DMS53 treated with DMSO at 0.1 percent for 48 hours (cell line): ENCODE results near the gene C2orf92.
"Not testable (repeated sequence)": the region's sequence is repeated elsewhere in the genome, so short reads cannot be mapped to it uniquely, and the experiment has no call there.

Source experiments
- DNase-seq: peaks from one replicate; lab custom pipeline; 2025; ENCODE audit not compliant: unreplicated experiment; lab: John Stamatoyannopoulos, UW

The C2orf92 gene

DNA sequence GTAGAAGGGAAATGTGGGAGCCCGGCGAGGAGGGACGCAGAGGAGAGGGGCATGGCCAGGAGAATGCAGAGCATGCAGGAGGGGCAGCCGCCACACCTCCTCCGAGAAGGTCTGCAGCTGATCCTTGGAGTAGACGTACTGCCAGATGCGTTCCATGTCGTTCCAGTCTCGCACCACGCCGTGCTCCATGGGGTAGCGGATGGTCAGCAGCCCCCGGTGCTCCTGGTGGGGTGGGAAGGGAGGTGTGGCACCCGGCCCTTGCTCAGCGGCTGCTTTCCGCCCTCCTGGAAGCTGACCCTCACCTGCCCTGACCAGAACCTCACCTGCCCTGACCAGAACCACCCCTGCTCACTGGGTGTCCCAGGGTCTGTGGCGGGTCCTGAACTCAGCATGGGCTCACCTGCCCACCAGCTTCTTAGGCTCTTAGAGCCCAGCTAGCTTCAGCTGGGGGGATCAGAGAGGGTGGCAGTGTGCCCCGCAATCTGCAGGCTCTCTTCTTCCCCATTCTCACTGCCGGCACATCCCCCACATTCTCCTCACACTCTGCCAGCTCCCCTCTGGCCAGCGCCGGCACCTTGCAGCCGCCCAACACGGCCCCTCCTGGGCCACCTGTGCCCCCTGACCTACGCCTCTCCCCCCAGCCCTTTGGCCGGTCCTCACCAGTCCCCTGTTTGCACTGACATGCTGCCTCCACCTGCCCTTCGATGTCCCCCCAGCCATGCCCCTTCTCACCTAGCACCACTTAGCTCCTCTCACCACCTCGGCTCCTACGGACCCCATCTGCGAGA, 10.1 kb upstream of the C2orf92 start:
- no peak for DNase-seq

DNA sequence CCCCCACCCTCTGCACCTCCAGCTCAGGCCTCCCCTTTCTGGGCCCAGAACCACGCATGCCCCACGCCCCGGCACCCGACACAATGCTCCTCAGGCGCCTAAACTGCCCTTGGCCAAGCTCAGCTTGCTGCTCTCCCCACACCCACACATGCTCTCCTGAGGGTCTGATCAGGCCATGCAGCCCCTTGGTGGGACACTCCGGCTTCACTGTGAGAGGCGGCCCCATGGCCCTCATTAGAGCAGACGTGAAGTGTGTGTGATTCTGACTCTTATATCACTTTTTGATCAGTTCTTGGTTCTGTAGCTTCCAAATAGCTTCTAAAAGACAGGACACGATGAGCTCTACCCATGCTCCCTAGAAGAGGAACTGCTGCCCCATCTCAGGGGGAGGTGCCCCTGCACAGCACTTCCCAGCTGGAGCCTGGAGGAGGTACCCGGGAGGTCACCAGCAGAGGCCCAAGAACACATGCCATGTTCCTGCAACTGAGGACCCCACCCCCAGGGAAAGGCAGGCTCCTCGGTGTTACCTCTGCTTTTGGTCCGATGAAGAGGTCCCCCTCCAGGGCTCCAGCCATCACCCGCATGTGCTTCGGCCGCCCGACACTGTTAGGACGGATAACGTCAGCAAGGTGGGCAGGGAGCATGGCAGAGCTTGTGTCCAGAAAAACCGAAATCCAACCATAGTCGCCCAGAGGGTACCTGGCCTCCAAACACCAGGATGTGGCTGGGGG, 9.3 kb upstream of the C2orf92 start:
- DNase-seq = no peak

DNA sequence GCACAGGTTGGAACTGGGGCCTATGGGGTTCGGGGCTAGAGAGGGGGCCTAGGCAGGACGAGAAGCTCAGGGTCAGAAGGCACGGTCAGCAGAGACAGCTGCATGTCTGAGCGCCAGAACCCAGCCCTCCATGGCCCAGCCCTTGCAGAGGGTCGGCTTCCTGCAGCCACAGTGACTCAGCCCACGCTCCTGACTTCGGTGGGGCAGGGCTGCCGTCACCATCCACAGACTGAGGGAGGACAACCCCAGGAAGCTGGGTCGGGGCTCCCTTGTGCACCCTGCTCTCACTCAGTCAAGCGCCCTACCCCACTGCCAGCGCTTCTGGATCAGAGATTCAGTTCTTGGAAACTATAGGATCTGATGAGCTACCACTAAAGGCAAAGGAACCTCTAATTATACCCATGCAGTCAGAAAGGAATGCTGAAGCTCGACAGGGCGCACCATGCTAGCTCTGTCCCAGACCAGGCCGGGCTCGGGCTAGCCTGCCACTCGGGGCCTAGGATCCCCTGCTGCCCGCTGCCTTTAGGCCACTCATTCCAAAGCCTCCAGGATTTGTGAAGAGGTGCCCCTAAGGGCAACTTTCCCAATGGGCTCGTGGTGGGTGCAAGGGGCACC, 8.6 kb upstream of the C2orf92 start:
- DNase-seq = no peak

DNA sequence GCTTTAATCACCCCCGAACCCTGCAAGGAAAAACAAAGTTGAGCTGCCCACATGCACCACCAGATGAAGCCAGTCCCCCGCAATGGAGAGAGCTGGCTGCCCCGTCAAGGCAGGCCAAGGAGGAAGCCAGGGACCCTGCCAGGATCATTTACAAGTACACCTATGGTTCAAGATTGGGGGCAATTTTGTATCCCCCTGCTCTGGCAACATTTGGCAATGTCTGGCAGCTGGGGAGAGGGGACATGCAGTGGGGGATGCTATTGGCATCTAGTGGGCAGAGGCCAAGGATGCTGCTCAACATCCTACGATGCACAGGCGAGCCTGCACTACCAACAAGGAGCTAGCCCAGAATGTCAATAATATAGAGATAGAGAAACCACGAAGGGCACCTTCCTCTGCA, 7.6 kb upstream of the C2orf92 start:
- no peak for DNase-seq

DNA sequence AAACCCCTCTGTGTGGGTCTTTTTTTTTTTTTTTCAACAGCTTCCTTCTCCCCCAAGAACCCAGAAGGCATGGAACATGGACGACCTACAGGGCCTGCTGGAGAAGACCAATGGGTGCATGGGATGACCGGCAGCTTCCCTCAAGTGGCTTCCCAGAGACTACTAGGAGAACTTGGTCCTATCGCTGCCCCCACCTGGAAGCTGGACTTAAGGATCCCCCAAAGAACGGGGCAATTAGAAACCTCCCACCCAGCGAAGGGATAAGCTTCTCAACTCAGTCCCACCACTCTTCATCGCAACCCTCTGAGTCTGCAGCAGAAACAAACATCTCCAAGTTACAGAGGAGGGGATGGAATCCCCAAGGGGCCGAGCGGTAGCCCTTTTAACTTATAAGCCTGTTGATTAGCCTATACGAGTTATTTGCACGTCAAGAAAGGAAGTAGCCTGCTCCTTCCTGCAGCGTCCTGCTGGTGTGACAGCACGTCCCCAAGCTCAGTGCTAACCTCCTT, 7.1 kb upstream of the C2orf92 start:
- no peak for DNase-seq

DNA sequence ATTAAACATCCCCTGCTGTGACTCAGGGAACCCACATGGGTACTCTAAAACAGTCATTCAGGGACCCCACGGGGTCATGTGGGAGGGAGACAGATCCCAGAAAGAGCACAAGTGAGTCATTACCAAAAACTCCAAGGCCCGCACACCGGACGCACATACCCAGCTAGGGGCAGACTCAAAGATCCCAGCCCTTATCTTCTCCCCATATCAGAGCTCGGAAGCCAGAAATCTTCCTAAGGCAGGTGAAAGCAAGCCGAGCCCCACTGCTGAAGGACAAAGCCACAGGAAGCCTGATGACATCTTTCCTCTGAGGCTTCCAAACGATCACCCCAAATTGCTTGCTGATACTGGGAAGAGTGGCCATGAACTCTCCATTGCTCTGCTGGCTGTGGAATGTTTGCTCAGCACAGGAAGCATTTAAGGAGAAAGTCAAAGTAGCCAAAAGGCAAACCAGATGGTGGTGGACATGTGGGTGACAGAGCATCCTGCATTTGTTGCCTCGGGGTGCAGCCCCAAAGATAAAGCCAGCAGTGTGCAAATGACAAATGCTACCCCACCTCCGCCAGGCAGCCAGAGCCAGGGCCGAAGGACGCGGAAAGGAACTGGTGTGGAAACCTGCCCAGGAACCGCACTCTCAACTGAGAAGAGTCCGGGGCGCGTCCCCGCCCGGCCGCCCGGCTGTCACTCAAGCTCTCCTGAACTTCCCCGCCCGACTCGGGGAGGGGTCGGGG, 6.5 kb upstream of the C2orf92 start:
- DNase-seq = peak; percentile 73

DNA sequence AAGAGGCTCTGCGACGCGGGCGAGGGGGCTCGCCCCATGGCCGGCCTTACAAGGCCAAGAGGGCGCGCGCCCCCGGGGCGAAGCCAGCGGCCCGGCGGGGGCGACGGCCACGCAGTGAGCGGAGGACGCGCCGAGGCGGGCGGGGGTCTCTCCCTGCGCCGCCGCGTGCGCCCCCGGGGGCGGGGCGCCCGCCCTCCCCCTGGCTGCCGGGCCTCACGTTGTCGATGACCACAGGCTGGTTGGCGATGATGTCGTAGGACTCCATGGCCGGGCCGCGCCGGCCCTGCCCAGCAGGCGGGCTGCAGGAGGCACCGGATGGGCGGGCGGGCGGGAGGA, 5.9 kb upstream of the C2orf92 start:
- no peak for DNase-seq

DNA sequence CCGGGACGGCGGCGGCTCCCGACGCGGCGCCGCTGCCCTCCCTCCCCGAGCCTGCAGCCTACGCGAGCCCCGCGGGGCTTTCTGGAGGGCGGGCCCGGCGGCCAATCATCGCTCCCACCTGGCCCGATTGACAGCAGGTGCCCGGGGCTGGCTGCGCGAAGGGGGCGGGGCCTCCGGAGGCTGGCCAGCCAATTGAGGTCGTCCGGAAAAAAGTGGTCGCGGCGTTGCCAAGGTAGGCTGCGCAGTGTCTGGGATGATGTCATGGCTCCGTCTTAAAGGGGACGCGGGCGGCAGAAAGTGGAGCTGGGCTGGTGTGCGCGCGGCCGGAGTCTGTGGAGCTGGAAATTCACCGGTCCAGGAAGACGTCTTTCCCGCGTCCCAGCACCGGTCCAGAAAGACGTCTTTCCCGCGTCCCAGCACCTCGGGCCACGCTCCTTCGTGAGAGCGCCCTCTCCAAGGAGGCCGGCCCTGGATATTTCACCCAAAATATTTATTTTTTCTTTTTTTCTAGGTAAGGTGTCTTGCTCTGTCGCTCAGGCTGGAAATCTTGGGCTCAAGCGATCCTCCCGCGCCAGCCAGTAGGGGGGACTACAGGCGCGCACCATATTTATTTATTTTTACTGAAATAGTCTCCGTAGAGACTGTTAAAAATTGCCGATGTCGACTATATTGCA, 5.4 kb upstream of the C2orf92 start, which contains the start of gene ACTR1B:
ACTR1B (minus strand) TSS at position 83 of the 674 bp plus-strand sequence. CDS start 154 bp downstream, outside the sequence.
- peak; percentile 100 for DNase-seq

DNA sequence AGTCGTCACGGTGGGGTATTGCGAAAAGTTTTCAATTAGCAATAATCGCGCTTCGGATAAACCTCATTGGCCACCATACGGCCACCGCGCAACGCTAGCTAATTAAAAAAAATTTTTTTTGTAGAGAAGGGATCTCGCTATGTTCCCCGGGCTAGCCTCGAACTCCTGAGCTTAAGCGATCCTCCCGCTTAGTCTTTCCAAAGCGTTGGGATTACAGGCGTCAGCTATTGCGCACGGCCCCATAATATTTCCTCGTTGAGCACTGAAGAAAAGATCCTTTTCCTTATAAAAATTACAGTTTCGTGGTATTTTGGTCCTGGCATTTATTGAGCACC, 4.9 kb upstream of the C2orf92 start:
- DNase-seq = peak; percentile 86

DNA sequence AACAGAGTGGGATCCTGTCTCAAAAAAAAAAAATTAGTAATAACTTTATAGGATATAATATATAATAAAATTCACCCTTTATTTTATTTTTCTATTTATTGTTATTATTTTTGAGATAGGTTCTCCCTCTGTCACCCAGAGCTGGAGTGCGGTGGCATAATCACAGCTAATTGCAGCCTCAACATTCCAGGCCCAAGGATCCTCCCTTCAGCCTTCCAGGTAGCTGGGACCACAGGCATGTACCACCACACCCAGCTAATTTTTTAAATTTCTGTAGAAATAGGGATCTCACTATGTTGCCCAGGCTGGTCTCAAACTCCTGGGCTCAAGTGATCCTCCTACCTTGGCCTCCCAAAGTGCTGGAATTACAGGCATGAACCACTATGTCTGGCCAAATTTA, 958 bp downstream of the C2orf92 start:
- no peak for DNase-seq

DNA sequence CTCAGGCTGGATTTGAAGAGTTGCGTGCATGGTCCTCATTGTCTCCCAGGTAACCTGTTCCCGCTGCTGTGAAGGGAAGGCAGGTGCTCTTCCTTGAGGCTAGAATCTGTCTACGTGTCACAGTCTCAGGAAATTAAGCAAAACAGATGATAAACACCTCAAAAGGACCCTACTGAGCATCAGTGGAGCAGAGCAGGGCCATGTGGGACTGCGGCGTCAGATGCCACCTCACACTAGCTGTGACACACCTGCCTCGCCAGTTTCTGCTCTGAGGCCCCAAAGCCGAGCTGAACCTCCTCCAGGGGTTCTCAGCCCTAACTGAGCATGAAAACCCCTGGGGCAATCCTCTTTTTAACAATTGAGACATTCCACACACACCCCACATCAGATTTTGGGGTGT, 2.0 kb downstream of the C2orf92 start:
- no peak for DNase-seq

DNA sequence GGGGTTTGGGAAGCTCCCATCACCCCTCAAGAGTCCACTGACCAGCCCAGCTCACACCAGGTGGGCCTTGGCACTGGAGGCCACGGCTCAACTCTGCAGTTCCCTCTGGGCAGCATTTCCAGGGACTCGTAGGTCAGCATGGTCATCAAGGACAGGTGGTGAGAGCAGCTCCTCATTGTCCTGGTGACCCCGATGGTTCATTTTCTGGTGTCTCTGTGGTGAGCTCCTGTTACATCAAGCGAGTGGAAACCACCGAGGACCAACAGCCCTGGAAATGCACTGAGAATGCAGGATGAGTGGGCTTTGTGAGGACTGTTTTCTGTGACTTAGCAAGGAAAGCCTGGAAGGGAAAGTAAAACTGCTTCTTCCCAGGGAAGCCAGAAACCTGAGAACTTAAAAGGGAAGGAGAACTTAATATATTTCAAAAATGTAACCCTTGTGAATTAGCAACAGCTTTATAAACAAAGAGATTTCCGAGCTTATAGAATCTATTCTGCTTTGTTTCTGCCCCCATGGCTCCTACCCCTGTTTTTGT, 3.2 kb downstream of the C2orf92 start:
- DNase-seq = not testable (repeated sequence)

DNA sequence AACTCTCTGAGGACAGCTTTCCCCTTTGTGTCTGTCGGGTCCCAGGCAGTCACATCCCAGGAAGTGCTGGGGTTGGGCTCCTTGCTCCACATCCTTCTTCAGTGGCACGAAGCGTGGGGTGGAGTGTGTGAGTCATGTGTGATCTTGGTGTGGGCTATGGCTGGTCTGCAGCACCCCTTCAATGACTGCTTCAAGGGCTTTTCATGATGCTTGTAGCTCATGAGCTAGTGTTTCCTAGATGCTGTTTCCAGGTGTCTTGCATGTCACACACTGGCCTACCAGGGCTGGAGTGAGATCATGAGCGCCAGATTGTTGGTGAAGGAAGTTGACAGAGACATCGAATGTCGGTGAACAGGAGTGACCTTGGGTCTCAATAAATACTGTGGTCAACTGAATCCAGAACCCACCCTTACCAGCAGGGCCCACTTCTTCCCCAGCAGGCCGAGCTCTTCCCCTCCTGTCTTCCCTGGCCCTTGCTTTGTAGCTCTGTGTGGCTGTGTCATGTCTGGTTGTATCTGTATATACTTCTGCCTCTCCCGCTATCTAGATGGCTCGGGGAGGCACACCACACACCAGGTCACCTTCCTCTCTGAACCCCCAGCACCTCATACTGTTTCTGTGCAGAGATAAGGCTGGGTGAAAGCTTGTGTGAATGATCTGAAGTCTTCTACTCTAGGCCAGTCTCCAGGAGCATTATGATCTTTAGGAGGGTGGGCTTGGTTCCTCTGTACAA, 3.8 kb downstream of the C2orf92 start:
- no peak for DNase-seq

DNA sequence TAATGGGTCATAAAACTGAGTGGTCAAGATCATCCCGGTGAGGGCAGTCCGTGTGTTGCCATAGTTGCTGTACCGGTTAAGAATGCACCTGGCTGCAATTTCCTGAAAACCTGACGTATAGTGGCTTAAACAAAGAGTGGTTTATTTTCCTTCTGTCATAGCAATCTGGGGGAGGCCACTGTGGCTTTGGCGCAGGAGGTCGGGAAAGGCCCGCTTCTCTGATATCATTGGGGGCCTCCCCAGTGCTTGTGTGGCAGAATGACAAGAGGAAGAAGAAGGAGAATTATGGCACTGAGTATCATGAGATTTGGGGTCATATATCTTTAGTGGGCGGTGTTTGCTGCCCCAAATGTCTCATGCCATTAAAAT, 4.4 kb downstream of the C2orf92 start:
- DNase-seq = no peak

DNA sequence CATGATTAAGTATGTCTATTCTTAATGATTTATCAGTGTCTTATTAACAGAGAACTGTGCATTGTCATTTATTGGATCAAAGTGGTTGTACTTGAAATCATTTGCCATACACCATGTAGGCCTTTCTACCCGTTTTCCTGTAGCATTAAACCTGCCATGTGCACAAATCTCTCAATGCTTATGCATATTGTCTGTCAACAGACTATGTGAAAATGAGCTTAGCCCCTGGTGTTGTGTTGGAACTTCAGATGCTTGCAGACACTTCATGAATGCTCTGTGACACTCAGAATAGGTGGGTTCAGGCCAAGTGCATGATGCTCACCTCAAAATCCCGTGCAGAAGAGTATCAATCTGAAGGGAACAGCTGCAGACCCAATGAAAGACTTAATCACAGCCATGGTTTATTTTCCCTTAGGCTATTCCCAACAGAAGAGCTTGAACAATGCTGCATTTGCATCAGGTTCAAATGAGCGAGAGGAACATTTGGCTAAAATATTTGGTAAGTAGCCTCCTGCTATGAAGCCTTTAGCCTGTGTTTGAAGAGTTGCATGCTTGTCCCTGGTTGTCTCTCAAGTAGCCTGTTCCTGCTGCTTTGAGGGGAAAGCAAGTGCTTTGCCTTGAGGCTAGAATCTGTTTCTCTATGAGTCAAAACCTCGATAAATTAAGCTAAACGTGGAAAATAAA, 6.1 kb downstream of the C2orf92 start:
- DNase-seq = no peak

DNA sequence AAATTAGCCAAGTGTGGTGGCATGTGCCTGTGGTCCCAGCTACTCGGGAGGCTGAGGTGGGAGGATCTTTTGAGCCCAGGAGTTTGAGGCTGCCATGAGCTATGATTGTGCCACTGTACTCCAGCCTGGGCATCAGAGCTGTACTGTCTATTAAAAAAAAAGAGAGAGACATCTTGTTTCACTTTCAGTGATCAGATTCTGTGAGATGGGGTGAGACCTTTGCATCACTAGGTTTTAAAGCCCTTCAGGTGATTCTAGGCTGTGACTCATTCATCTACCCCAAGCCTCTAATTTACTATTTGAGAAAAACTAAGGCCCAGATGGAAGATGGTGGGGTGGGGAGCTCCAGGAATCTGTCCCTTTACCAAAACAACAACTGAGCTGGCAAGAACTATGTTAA, 7.1 kb downstream of the C2orf92 start:
- DNase-seq = no peak

DNA sequence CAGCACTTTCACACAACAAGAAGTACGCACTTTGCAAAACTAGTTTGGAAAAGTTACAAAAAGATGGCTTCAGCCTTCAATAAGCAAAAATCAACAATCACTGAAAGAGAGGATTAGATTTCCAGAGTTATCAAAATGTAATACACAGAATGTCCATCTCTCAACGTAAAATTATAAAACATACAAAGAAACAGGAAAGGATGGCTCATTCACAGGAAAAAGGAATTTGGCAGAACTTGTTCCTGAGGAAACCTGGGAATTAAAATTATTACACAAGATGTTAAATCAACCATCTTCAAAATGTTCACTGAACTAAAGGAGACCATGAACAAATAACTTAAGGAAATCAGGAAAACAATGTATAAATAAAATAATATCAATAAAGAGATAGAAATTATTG, 8.0 kb downstream of the C2orf92 start:
- DNase-seq = no peak

DNA sequence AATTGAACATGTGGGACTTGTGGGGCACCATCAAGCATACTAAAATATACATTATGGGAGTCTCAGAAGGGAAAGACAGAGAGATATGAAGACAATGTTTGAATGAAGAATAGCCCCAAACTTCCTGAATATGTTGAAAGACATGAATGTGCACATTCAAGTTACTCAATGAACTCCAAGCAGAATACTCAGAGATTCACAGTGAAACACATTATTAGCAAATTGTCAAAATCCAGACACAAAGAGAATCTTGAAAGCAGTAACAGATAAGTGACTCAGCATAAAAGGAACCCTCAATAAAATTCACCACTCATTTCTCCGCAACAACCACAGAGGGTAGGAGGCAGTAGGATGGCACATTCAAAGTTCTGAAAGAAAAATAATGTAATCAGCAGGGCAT, 8.8 kb downstream of the C2orf92 start:
- no peak for DNase-seq

DNA sequence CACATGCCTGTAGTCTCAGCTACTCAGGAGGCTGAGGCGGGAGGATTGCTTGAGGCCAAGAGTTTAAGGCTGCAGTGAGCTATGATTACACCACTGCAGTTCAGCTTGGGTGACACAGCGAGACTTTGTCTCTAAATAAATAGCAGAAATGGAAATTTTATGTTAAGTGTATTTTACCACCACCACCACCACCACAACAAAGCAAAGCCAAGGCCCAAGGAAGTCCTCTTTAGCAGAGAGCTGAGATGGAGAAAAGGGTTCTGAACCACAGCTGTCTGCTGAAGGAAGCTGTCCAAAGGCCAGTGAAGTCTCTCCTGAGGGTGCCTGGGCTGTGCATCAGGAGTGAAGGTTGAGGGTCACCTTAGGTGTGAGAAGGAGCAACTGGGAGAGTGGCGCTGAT, 17.7 kb downstream of the C2orf92 start:
- DNase-seq = not testable (repeated sequence)
